ENCODE measurements around the gene CNGA2. TPM values are rescaled to one million over a fixed set of nuclear protein-coding genes. Genes with fewer than 3 reads are reported as not detected.

The CNGA2 gene
- polyA plus RNA-seq, 1 donor from 2014 or later, result not detected

- no peak for TF ChIP-seq MXI1 (conservative IDR thresholded peaks at IDR 0.05; ENCODE audit: poor library complexity, severe bottlenecking)
- TF ChIP-seq EP300 (conservative IDR thresholded peaks at IDR 0.05; ENCODE audit: poor library complexity, severe bottlenecking), result no peak
- TF ChIP-seq RAD21 (conservative IDR thresholded peaks at IDR 0.05), result no peak
- TF ChIP-seq EZH2 (IDR thresholded peaks at IDR 0.05; ENCODE audit: borderline replicate concordance, insufficient read depth, low read length, poor library complexity, severe bottlenecking), result no peak
- TF ChIP-seq CTCF (IDR thresholded peaks at IDR 0.05; ENCODE audit: poor library complexity, severe bottlenecking), result no peak
- TF ChIP-seq REST (IDR thresholded peaks at IDR 0.05; ENCODE audit: borderline replicate concordance), result no peak
- no peak for TF ChIP-seq TAF1 (IDR thresholded peaks at IDR 0.05; ENCODE audit: low read depth)
- no peak for TF ChIP-seq SMC3 (conservative IDR thresholded peaks at IDR 0.05; ENCODE audit: poor library complexity)
- no peak for TF ChIP-seq POLR2AphosphoS5 (IDR thresholded peaks at IDR 0.05)
Measured at GRCh38 chrX:151738751-151739150, 4.2 kb downstream of the CNGA2 start.

GRCh38 chrX:151741606-151742005 is 7.1 kb downstream of the CNGA2 start:
- no peak for TF ChIP-seq POLR2AphosphoS5 (IDR thresholded peaks at IDR 0.05)
- TF ChIP-seq REST (IDR thresholded peaks at IDR 0.05; ENCODE audit: borderline replicate concordance), result no peak
- TF ChIP-seq EP300 (conservative IDR thresholded peaks at IDR 0.05; ENCODE audit: poor library complexity, severe bottlenecking), result no peak
- TF ChIP-seq EZH2 (IDR thresholded peaks at IDR 0.05; ENCODE audit: borderline replicate concordance, insufficient read depth, low read length, poor library complexity, severe bottlenecking), result no peak
- no peak for TF ChIP-seq SMC3 (conservative IDR thresholded peaks at IDR 0.05; ENCODE audit: poor library complexity)
- no peak for TF ChIP-seq TAF1 (IDR thresholded peaks at IDR 0.05; ENCODE audit: low read depth)
- no peak for TF ChIP-seq CTCF (IDR thresholded peaks at IDR 0.05; ENCODE audit: poor library complexity, severe bottlenecking)
- no peak for TF ChIP-seq MXI1 (conservative IDR thresholded peaks at IDR 0.05; ENCODE audit: poor library complexity, severe bottlenecking)
- no peak for TF ChIP-seq RAD21 (conservative IDR thresholded peaks at IDR 0.05)
- Histone ChIP-seq H4K20me1 (ENCODE audit: insufficient read depth) (no peaks in the 10 kb centered on the region), H3K79me2 (replicated peaks; ENCODE audit: insufficient read depth, low read length) (no peaks in the 10 kb centered on the region), H3K9me2 (ENCODE audit: insufficient read depth, low read length) (no peaks in the 10 kb centered on the region), H3K36me3 (ENCODE audit: insufficient read depth, low read length) (no peaks in the 10 kb centered on the region), H3K4me2 (ENCODE audit: low read length) (no peak overlapping the region), H3K27me3 (ENCODE audit: insufficient read depth, low read depth, low read length) (no peaks in the 10 kb centered on the region), H3K27ac (ENCODE audit: low read length) (no peak overlapping the region), H3F3A (ENCODE audit: insufficient read depth, low read length, poor library complexity, severe bottlenecking) (no peaks in the 10 kb centered on the region), H3K4me3 (ENCODE audit: low read length) (no peak overlapping the region), H3K9ac (ENCODE audit: low read length) (no peak overlapping the region), H3K9me3 (ENCODE audit: low read length) (no peaks in the 10 kb centered on the region), H2AFZ (ENCODE audit: low read depth, low read length) (no peak overlapping the region)

More at GRCh38 chrX:151738751-151739150, 4.2 kb downstream of the CNGA2 start:
- H2AFZ ChIP-seq (ENCODE audit: low read depth, low read length), result no peak overlapping the region
- no peaks in the 10 kb centered on the region for H4K20me1 ChIP-seq (ENCODE audit: insufficient read depth)
- no peaks in the 10 kb centered on the region for H3K9me2 ChIP-seq (ENCODE audit: insufficient read depth, low read length)
- no peak overlapping the region for H3K4me2 ChIP-seq (ENCODE audit: low read length)
- H3K36me3 ChIP-seq (ENCODE audit: insufficient read depth, low read length), result no peaks in the 10 kb centered on the region
- no peak overlapping the region for H3K4me3 ChIP-seq (ENCODE audit: low read length)
- no peak overlapping the region for H3K27ac ChIP-seq (ENCODE audit: low read length)
- H3K27me3 ChIP-seq (ENCODE audit: insufficient read depth, low read depth, low read length), result no peaks in the 10 kb centered on the region
- no peaks in the 10 kb centered on the region for H3K79me2 ChIP-seq (replicated peaks; ENCODE audit: insufficient read depth, low read length)
- no peak overlapping the region for H3K9ac ChIP-seq (ENCODE audit: low read length)
- H3F3A ChIP-seq (ENCODE audit: insufficient read depth, low read length, poor library complexity, severe bottlenecking), result no peaks in the 10 kb centered on the region
- no peaks in the 10 kb centered on the region for H3K9me3 ChIP-seq (ENCODE audit: low read length)
